Cerebellar cortex (tissue), 1 donor: ENCODE results near the gene UMOD.

Source experiments
- DNase-seq: peaks from one replicate; pipeline ENCODE4 v3.0.0-alpha.2; 2015; ENCODE audit warnings: low spot score

The UMOD gene

DNA sequence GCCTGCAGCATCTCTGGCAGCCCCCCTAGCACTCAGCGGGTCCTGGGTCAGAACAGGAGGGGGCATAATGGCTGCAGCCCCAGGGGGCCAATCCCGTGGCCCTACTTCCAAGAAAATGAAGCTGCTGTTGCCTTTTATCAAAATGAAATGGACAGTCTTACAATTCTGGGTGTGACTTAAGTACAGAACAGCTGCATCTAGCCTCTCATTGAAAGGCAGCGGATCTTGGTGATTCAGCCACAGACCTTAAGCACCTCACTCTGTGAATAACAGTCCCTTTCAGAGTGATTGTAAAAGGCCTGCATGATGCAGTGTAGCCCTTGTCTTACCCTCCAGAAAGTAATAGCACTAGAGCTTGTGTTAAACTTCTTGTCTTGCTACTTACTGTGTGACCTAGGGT is 11.5 kb upstream of the UMOD start:
- DNase-seq: no peak

DNA sequence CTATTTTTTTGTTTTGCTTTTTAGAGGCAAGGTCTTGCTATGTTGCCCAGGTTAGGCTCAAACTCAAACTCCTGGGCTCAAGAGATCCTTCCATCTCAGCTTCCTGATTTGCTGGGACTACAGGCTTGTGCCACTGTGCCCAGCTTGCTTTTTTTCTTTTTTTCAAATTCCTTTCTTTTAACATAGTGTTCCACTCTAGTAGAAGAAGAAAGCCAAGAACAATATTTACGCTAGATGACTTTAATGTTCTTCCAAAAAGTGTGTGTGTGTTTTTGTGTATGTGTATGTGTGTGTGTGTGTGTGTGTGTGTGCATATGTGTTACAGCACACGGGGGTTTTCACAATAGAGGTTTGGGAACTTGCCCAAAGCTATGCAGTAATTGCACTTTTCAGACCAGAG is 10.7 kb upstream of the UMOD start:
- DNase-seq: no peak

- no peak for DNase-seq
These were observed 7.5 kb upstream of the UMOD start for GRCh38 chr16:20359997-20360396.

DNA sequence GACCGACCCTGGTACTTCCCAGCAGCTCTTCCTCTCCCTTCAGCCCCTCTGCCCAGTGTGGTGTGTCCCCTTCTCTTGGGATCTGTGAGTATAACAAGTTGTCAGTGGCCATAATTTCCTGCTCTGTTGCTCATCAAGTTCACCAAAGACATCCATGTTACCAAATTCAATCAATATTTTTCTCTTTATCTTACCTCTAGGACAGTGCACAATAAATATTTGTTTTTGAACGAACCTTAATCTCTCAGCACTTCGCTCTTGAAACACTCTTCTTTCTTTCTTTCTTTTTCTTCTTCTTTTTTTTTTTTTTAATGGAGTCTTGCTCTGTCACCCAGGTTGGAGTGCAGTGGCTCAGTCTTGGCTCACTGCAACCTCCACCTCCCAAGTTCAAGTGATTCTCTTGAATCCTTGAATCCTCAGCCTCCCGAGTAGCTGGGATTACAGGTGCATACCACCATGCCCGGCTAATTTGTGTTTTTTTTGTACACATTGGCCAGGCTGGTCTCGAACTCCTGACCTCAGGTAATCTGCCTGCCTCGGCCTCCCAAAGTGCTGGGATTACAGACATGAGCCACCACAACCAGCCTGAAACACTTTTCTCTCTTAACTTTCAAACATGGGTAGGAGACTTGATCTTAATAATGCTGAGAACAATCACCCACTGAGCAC is 2.7 kb upstream of the UMOD start:
- no peak for DNase-seq

DNA sequence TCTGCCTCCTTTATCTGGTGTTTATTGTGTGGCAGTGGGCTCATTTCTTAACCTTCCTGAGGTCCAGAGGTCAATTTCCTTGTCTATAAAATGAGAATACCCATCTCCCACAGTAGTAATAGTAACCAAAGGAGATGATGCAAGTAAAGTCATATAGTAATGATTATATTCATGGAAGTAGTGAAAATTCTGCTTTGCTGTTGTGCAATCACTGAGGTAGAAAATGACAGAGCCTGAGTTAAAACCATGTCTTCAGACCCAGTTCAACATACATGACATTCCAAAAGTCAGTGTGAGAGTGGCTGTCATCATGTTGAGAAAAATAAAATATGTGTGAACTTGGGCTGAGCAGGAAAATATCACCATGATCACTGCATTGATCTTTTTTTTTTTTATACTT is 864 bp upstream of the UMOD start:
- DNase-seq: no peak

- no peak for DNase-seq
These were observed 2.9 kb downstream of the UMOD start for GRCh38 chr16:20349615-20350014.

DNA sequence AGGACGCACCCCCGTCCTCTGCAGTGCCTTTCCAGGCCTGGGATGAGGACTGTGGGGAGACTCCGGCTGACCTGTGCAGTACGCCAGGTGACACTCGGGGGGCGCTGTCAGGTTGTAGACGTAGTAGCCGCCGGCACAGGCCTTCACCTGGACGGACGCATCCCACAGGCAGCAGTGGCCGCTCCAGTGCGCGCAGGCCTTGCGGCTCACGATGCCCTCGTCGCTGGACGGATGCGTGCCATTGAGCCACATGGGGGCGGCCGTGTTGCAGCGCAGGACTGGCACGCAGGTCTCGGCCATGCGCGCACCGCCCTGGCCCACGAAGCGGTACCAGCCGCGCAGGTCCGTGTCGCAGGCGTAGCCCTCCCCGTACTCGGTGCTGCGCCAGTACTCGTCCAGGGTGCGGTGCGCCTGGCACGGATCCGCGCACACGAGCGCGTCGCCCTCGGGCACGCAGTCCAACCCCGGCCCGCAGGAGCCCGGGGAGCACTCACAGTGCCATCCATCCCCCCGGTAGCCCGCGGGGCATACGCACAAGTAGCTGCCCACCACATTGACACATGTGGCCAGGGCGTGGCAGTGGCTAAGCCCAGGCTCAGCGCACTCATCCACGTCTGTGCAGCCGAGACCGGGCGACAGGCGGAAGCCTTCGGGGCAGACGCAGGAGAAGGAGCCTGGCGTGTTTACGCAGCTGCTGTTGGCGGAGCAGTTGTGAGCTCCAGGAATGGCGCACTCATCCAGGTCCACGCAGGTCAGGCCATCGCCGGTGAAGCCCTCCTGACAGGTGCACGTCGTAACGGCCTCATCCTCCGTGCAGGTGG is 3.9 kb downstream of the UMOD start:
- DNase-seq: no peak

DNA sequence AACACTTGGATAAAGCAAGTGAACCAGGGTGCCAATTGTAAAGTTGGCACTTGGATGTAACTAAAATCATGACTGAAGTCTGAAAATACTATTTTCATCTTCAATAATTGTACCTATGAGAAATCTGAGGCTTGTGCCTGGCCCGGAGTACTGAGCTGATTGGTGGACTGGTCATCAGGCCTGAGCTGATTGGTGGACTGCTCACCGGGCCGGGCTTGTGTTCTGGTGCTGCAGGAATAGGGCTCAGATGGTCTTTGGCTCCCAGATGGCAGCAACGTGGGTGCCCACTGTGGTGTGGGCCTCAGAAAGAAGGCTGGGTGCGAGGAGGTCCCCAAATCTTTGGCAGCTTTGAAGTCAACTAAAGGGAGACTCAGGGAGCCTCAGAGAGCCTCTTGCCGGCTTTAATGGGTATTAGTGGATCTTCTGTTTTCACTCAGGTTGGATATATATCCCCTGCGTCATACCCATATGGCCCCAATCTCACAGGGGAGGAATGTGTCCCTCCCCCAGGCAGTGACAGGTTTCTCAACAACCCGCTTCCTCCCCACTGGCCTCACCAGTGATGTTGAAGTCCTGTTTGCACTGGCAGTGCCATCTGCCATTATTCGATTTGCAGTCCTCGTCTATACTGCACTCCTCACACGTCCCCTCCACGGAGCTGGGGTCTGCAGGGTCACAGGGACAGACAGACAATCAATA is 4.7 kb downstream of the UMOD start:
- no peak for DNase-seq

DNA sequence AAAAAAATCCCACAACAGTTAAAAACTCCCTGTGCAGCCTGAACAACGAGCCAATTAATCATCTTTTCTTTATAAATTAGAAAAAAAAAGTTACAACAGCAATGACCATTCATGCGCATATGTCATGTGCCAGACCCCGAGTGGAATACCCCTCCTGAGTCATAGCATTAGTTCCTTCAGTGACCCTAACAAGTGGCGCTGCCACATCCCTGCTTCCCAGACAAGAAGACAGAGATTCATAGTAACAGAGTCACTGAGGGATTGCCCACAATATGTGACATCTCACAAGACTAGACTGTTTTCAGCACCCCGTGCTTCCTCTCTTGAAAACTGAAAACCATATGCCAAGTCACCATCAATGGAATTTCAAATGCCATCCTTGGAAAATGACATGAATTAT is 7.9 kb downstream of the UMOD start:
- DNase-seq: no peak

GRCh38 chr16:20339744-20340143 is 12.8 kb downstream of the UMOD start:
- no peak for DNase-seq

GRCh38 chr16:20336955-20337354 is 15.6 kb downstream of the UMOD start:
- no peak for DNase-seq

- no peak for DNase-seq
These were observed 18.1 kb downstream of the UMOD start for GRCh38 chr16:20334396-20334795.

DNA sequence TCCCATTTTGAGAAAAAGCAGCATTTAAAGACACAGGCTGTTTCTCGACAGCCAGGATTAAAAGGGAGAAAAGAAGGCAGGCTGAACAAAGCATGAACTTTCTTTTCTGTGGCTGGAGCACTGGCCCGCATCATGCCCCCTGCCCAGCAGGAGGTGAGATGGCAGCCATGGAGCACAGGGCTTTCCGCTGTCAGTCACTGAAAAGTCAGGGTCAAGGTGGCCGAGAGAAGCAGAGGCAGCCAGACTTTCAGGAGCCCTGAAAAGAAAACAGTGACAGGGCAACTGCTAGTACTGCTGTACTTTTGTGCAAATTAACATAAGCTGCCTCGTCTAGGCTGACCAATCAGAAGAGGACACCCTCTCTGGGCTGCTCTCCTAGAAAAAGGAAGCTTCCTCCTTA is 19.4 kb downstream of the UMOD start:
- no peak for DNase-seq

DNA sequence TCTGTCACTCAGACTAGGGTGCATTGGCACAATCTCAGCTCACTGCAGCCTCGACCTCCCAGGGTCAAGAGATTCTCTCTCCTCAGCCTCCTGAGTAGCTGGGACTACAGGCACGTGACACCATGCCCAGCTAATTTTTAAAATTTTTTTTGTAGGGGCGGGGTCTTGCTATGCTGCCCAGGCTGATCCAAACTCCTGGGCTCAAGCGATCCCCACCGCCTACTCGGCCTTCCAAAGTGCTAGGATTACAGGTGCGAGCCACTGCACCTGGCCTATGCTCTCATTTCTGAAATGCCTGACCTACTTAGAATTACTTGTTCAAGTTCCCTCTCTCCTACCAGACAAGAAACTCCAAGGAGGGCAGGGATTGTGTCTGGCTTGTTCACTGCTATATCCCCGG is 20.1 kb downstream of the UMOD start:
- DNase-seq: no peak

DNA sequence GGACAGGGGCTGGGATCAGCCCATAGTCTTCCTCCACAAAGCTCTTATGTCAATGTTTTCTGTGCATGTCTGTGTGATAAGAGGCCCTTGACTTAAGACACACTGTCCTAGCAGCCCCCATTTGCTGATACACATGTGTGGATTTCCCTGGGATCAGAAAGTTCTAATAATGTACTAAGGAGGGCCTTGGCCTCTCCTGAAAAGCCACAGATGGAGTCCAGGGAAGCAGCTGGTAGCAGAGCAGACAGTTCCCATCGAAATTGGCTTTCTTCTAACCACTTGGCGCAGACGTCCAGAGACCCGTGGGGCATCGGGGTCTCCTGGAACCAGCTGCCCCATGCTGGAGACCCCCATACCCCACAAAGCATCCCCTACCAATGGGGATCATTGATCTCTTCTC is 20.9 kb downstream of the UMOD start:
- no peak for DNase-seq

DNA sequence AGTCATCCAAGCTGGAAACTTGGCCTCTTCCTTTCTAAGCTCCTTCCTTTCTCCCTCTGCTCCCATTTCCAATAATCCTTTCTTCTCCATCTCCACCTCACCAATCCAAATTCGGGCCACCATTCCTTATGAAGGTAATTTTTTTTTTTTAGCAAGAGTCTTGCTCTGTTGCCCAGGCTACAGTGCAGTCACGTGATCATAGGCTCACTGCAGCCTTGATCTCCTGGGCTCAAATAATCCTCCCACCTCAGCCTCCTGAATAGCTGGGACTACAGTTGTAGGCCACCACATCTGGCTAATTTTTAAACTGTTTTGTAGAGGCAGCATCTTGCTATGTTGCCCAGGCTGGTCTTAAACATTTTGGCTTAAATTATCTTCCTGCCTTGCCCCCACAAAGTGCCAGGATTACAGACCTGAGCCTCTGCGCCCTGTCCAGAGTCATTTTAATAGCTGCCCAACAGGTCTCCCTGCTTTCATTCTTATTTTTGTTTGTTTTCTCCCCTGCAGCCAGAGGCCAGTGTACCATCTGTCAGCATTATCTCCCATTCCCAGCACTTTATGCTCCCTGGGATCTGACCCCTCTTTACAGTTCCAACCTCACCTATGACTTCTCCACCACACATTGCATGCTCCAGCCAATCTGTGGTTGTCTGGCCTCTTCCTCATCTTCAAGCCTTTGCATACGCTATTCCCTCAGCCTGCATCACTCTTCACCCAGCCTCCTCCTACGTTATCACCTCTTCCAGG is 22.9 kb downstream of the UMOD start:
- no peak for DNase-seq

DNA sequence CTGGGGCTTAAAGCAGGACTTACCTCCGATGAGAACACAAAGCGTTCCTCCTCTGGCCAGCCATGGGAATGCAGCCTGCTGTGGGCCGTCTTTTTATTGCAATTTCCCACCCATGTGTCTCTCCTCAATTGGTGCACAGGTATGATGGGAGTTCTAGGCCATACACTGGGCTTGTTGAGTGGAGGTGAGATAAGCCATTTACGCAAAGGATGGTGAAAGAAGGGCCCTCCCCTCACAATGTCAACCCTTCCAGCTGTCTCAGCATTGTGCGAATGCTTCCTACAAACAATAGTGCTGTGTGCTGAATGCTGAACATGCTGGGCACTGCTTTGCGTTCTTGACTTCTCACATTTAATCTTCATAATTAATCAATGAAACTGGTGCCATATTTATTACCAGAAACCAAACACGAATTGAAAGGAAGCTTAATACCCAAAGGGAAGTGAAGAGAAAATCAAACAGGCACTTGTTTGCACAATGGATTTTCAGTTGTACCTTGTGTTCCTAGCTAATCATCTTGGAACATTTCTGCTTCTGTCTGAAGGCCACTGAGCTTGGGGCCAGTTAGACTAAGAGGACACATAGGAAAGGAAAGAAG is 25.0 kb downstream of the UMOD start, which contains the start of gene GP2:
Gene GP2, minus strand, starts transcription at position 70 of the 598 bp plus-strand sequence. CDS start 1,082 bp downstream, outside the sequence.
- no peak for DNase-seq

DNA sequence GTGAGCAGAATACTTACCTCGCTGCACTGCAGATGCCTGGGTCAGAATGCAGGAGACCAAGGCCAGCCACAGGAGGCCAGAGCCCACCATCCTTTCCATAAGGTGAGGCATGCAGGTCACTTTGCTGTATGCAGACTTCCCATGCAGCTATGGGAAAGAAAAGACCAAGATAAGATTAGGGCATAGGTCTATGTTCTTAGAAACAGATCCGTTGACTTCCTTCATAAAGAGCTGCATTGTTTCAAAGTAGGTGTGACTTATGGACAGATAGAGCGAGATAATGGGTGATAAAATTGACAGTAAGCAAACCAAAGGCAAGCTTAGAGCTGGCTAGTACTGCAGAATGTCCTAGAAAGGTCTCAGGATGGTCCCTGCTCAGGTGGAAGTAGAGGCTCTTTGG is 26.2 kb downstream of the UMOD start:
- DNase-seq: no peak

DNA sequence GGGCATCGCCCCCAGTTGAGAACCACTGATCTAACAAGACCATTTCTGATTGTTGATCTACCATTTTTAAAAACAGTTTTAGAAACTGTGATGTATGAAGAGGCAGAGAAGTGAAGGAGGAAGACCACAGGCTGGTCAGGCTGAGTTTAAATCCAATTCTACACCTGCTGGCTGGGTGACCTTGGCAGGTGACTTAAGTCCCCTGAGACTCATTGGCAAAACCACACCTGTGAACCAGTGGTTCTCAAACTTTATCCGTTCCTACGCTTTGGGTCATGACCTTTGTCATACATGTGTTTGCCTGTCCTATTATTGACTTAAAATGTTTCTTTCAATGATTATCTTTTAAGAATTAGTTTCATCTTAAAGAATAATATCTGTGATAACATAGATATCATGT is 27.5 kb downstream of the UMOD start:
- no peak for DNase-seq

DNA sequence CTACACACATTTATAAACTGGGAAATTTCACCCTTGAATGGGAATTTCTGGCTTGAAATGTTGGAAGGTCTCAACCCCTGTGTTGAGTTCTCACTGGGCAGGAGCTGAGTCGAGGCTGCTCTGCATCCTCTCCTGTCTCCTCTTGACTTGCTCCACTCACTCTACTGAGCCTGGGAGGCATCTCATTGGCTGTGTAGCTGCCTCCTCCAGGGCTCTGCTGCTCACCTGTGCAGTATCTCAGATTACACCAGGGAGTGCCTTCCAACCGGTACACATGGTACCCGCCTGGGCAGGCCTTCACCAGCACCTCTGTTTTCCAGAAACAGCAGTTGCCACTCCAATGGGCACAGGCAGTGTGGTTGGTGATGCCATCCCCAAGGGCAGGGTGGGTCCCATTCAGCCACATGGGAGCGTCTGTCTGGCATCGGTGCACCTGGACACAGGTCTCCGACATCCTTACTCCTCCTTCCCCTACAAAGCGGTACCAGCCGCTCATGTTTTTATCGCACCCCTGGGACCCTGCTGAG is 28.9 kb downstream of the UMOD start:
- no peak for DNase-seq

DNA sequence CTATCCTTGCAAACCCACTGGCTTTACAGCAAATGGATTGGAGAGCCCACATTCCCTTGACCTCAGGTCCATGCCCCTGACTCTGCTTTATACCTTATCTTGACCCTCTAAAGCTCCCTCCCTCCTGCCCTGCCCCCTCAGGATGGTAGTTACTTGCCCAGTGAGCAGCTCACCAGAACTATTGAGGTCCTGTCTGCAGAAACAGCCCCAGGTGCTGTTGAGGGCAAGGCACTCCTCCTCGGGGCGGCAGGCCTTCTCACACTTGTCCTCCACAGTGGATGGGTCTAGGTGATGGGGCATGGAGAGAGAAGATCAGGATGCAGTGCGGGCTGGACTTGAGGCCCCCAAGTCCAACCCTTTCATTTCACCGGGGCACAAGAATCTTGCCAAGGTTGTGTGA is 29.8 kb downstream of the UMOD start:
- no peak for DNase-seq

DNA sequence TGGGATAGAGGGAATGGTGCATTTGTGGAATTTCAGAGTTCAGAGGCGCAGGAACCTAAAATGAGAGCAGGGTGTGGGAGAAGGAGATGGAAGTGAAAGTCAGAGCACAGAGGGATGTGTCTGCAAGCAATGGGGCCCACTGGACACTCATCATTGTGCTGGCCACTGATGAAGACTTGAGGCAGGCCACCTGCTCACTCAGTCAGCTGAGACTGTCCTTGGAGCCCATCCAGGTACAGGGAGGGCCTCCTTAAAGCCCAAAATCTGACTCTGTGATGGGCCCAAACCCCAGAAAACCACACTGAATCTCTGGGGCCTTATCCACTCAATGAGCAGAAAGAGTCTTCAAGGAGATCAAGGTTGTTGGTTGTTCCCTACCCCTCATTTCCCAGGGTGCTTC is 30.8 kb downstream of the UMOD start:
- DNase-seq: no peak
